SK-N-SH (cell line): ENCODE data around the gene ABCB6. TPM values are rescaled to one million over a fixed set of nuclear protein-coding genes. Genes with fewer than 3 reads are reported as not detected.

Experiments
- CTCF ChIA-PET: fragments of 300-600, 350-600 bp; formaldehyde crosslinking; extraction: SDS; loops from one replicate; lab custom pipeline; 2021; lab: Yijun Ruan, JAX
- POLR2A ChIA-PET: fragments of 350-600 bp; sonication (Branson Sonifier 250); formaldehyde crosslinking; extraction: SDS; loops from one replicate; lab custom pipeline; 2020; ENCODE audit warnings: antibody characterized with exemption, inconsistent platforms; lab: Yijun Ruan, JAX
- DNase-seq: peaks from one replicate; pipeline ENCODE4 v3.0.0; 2012
- H2AFZ ChIP-seq: fragments of 200-600 bp; sonication (generic); 2 replicates; pipeline ENCODE4 v1.8.1; 2016; ENCODE audit warnings: antibody characterized with exemption, mild to moderate bottlenecking, low read depth
- H3F3A ChIP-seq: fragments of 200-600 bp; sonication (generic); replicated peaks from 2 replicates; pipeline ENCODE3; 2016; ENCODE audit warnings: antibody characterized with exemption, mild to moderate bottlenecking; ENCODE audit not compliant: insufficient read depth
- H3K27ac ChIP-seq, 2 experiments: fragments of 200-500 bp in 1 of 2; fragments of 200-600 bp in 1 of 2; sonication (Bioruptor generic) in 1 of 2; sonication (generic), shearing (Covaris generic) in 1 of 2; 2 replicates each; pipeline versions ENCODE4 v1.5.1 to v1.6.1; 2014 to 2016; ENCODE audit warnings: low read depth in 2 of 2, inconsistent platforms in 1 of 2, low read length in 1 of 2, mild to moderate bottlenecking in 1 of 2, mixed read lengths in 1 of 2
- H3K27me3 ChIP-seq: fragments of 200-600 bp; sonication (generic), shearing (Covaris generic); 2 replicates; pipeline ENCODE4 v1.6.1; 2016; ENCODE audit warnings: mixed run types; ENCODE audit not compliant: insufficient read depth
- H3K36me3 ChIP-seq, 2 experiments: fragments of 200-500 bp in 1 of 2; fragments of 200-600 bp in 1 of 2; sonication (Bioruptor generic) in 1 of 2; sonication (generic) in 1 of 2; replicated peaks in 1 of 2; 2 replicates each; pipeline versions ENCODE3 to v1.5.1; 2014 to 2016; ENCODE audit warnings: low read length in 1 of 2, mild to moderate bottlenecking in 1 of 2; ENCODE audit not compliant: insufficient read depth in 2 of 2, control insufficient read depth in 1 of 2
- H3K4me1 ChIP-seq, 2 experiments: fragments of 200-500 bp in 1 of 2; fragments of 200-600 bp in 1 of 2; sonication (Bioruptor generic) in 1 of 2; sonication (generic), shearing (Covaris generic) in 1 of 2; 2 replicates each; pipeline versions ENCODE4 v1.5.1 to v1.6.1; 2014 to 2016; ENCODE audit warnings: low read depth in 1 of 2, low read length in 1 of 2, mixed run types in 1 of 2; ENCODE audit not compliant: insufficient read depth in 2 of 2, control insufficient read depth in 1 of 2
- H3K4me2 ChIP-seq: fragments of 200-600 bp; sonication (generic), shearing (Covaris generic); 2 replicates; pipeline ENCODE4 v1.6.1; 2017; ENCODE audit warnings: mixed run types
- H3K4me3 ChIP-seq, 2 experiments: fragments of 200-500 bp in 1 of 2; fragments of 200-600 bp in 1 of 2; sonication (Bioruptor generic) in 1 of 2; sonication (generic), shearing (Covaris generic) in 1 of 2; 2 replicates each; pipeline versions ENCODE4 v1.5.1 to v1.8.1; 2014 to 2016; ENCODE audit warnings: low read depth in 2 of 2, inconsistent platforms in 1 of 2, low read length in 1 of 2, mild to moderate bottlenecking in 1 of 2, mixed read lengths in 1 of 2, moderate library complexity in 1 of 2
- H3K79me2 ChIP-seq: fragments of 200-600 bp; sonication (generic); 2 replicates; pipeline ENCODE4 v1.8.1; 2017; ENCODE audit warnings: mild to moderate bottlenecking; ENCODE audit not compliant: insufficient read depth
- H3K9ac ChIP-seq: fragments of 200-600 bp; sonication (generic); 2 replicates; pipeline ENCODE4 v1.6.1; 2017; ENCODE audit warnings: mixed run types
- H3K9me2 ChIP-seq: fragments of 200-600 bp; sonication (generic); 2 replicates; pipeline ENCODE4 v1.6.1; 2017; ENCODE audit warnings: mixed run types
- H3K9me3 ChIP-seq: fragments of 200-600 bp; sonication (generic); 2 replicates; pipeline ENCODE4 v1.6.1; 2017; ENCODE audit warnings: mixed run types, mild to moderate bottlenecking, moderate library complexity
- H4K20me1 ChIP-seq: fragments of 200-600 bp; sonication (generic); 2 replicates; pipeline ENCODE4 v1.6.1; 2017; ENCODE audit warnings: mild to moderate bottlenecking, mixed run types; ENCODE audit not compliant: insufficient read depth
- EP300 ChIP-seq, 2 experiments: IDR thresholded peaks; 2 replicates each; pipeline versions ENCODE4 v1.4.0 to v1.6.1; 2012; ENCODE audit warnings: borderline replicate concordance in 1 of 2, low read depth in 1 of 2, low read length in 1 of 2
- FOXM1 ChIP-seq: IDR thresholded peaks from 2 replicates; pipeline ENCODE4 v1.4.0; 2012; ENCODE audit warnings: low read depth, mild to moderate bottlenecking
- GABPA ChIP-seq: IDR thresholded peaks from 2 replicates; pipeline ENCODE4 v1.4.0; 2012; ENCODE audit warnings: low read depth, mild to moderate bottlenecking
- GATA2 ChIP-seq: sonication (generic); formaldehyde crosslinking; IDR thresholded peaks from 2 replicates; pipeline ENCODE4 v1.5.0; 2020; ENCODE audit warnings: mild to moderate bottlenecking, missing genetic modification reagents
- JUND ChIP-seq: IDR thresholded peaks from 2 replicates; pipeline ENCODE4 v1.4.0; 2012
- MEF2A ChIP-seq: IDR thresholded peaks from 2 replicates; pipeline ENCODE4 v1.4.0; 2012; ENCODE audit warnings: low read depth, borderline replicate concordance
- NFIC ChIP-seq: IDR thresholded peaks from 2 replicates; pipeline ENCODE4 v1.4.0; 2012; ENCODE audit warnings: borderline replicate concordance
- POLR2AphosphoS5 ChIP-seq: IDR thresholded peaks from 2 replicates; pipeline ENCODE4 v1.6.1; 2012; ENCODE audit warnings: low read depth, low read length
- RCOR1 ChIP-seq: fragments of 150-350 bp; IDR thresholded peaks from 2 replicates; pipeline ENCODE4 v1.6.1; 2017; ENCODE audit warnings: antibody characterized with exemption, low read length
- RXRA ChIP-seq: IDR thresholded peaks from 2 replicates; pipeline ENCODE4 v1.4.0; 2012; ENCODE audit warnings: low read depth, mild to moderate bottlenecking, borderline replicate concordance
- SMC3 ChIP-seq: IDR thresholded peaks from 2 replicates; pipeline ENCODE4 v1.6.1; 2012; ENCODE audit warnings: low read depth, low read length, improper control_type of control experiment
- TAF1 ChIP-seq: IDR thresholded peaks from 2 replicates; pipeline ENCODE4 v1.6.1; 2012; ENCODE audit warnings: low read depth, mild to moderate bottlenecking, low read length, moderate library complexity, borderline replicate concordance
- WGBS: methylation state at CpG from one replicate; pipeline ENCODE4 v1.1.6; 2017; ENCODE audit warnings: low lambda C conversion rate; 5-methylcytosine and 5-hydroxymethylcytosine counted together
- polyA plus RNA-seq, 3 experiments: library from polyadenylated mRNA; depleted of rRNA; stranded (reverse); fragments of >200 nt; gene quantifications; 2 replicates each; pipeline ENCODE4 v1.2.3, GENCODE V29; 2012
- TF ChIP-seq, protein P1 (sequence below): fragments of 150-350 bp; IDR thresholded peaks from 2 replicates; pipeline ENCODE4 v1.6.1; 2016; ENCODE audit warnings: mild to moderate bottlenecking, low read depth, low read length
- TF ChIP-seq, protein P2 (sequence below): IDR thresholded peaks from 2 replicates; pipeline ENCODE4 v1.4.0; 2012; ENCODE audit warnings: low read depth, borderline replicate concordance
- TF ChIP-seq, protein P3 (sequence below): IDR thresholded peaks from 2 replicates; pipeline ENCODE4 v1.4.0; 2012; ENCODE audit warnings: low read depth, borderline replicate concordance

ABCB6 gene
- polyA plus RNA-seq, 1 of the 3 experiments (the other 2 are of a cell fraction): 27.4 TPM

DNA sequence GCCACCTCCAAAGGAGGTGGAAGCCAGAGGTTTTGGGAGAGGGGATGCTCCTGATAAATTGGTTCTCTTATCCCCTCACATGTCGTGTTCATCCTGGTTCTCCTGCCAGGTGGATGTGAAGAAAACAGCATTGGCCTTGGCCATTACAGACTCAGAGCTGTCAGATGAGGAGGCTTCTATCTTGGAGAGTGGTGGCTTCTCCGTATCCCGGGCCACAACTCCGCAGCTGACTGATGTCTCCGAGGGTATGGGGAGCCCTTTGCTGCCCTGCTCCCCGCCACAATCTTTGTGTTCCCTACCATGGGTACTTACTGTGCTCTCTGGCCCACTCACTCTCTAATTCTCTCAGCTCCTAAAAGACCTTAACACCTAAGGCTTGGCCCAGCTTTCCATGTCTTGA is 37.2 kb downstream of the ABCB6 start:
- peaks cover 10% of the 10 kb centered on the region for H4K20me1 ChIP-seq
- H3K4me3 ChIP-seq: no peak overlapping the region
- H3F3A ChIP-seq: peaks cover 17% of the 10 kb centered on the region
- WGBS: 90% methylated on average over 6 of the region's 6 CpGs
- no peak overlapping the region for H3K4me2 ChIP-seq
- TF ChIP-seq EP300 (IDR thresholded peaks at IDR 0.05; ENCODE audit: borderline replicate concordance in 1 of 2, low read depth in 1 of 2, low read length in 1 of 2) (no peak), SMC3 (no peak), NFIC (no peak), RCOR1 (no peak), JUND (no peak), RXRA (no peak), GATA2 (CRISPR knock-in tag) (no peak), FOXM1 (no peak)
- TF ChIP-seq, protein P1, sequence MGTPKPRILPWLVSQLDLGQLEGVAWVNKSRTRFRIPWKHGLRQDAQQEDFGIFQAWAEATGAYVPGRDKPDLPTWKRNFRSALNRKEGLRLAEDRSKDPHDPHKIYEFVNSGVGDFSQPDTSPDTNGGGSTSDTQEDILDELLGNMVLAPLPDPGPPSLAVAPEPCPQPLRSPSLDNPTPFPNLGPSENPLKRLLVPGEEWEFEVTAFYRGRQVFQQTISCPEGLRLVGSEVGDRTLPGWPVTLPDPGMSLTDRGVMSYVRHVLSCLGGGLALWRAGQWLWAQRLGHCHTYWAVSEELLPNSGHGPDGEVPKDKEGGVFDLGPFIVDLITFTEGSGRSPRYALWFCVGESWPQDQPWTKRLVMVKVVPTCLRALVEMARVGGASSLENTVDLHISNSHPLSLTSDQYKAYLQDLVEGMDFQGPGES: no peak
- TF ChIP-seq, protein P2, sequence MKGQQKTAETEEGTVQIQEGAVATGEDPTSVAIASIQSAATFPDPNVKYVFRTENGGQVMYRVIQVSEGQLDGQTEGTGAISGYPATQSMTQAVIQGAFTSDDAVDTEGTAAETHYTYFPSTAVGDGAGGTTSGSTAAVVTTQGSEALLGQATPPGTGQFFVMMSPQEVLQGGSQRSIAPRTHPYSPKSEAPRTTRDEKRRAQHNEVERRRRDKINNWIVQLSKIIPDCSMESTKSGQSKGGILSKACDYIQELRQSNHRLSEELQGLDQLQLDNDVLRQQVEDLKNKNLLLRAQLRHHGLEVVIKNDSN: no peak
- TF ChIP-seq, protein P3, sequence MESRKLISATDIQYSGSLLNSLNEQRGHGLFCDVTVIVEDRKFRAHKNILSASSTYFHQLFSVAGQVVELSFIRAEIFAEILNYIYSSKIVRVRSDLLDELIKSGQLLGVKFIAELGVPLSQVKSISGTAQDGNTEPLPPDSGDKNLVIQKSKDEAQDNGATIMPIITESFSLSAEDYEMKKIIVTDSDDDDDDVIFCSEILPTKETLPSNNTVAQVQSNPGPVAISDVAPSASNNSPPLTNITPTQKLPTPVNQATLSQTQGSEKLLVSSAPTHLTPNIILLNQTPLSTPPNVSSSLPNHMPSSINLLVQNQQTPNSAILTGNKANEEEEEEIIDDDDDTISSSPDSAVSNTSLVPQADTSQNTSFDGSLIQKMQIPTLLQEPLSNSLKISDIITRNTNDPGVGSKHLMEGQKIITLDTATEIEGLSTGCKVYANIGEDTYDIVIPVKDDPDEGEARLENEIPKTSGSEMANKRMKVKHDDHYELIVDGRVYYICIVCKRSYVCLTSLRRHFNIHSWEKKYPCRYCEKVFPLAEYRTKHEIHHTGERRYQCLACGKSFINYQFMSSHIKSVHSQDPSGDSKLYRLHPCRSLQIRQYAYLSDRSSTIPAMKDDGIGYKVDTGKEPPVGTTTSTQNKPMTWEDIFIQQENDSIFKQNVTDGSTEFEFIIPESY: no peak
- H3K27ac ChIP-seq: no peak overlapping the region
- H3K9me2 ChIP-seq: no peaks in the 10 kb centered on the region
- peaks cover 27% of the 10 kb centered on the region for H3K79me2 ChIP-seq
- peaks cover 50 to 52% of the 10 kb centered on the region in 2 experiments for H3K36me3 ChIP-seq
- H3K9me3 ChIP-seq: no peaks in the 10 kb centered on the region
- H2AFZ ChIP-seq: no peak overlapping the region
- ChIA-PET CTCF (interaction anchor here (0.6 to 3.8 kb wide), 7 partner anchors 11 to 186 kb away, joined by 3 to 12 read pairs (median 4); partner anchors contain the start of gene SLC23A3), POLR2A (no interaction called here)
- no peak for DNase-seq
- no peaks in the 10 kb centered on the region for H3K27me3 ChIP-seq
- peaks cover 0 to 9% of the 10 kb centered on the region in 2 experiments; a peak in 2 of 4 replicates for H3K4me1 ChIP-seq
- H3K9ac ChIP-seq: no peak overlapping the region

DNA sequence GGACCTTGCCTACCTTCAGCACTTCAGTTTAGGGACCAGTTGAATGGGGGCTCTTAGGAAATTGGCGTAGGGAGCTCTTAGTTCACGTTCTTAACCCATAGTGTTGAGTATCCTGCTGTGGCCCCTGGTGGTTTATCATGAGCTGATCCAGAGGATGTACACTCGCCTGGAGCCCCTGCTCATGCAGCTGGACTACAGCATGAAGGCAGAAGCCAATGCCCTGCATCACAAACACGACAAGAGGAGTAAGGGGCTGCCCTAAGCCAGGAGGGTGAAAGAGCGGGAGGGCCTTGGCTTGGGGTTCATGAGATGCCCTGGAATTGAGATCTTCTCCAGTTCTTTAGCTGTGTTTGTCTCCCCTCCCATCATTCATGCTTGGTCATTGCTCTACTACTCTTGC is 37.8 kb downstream of the ABCB6 start:
- Histone ChIP-seq H3K9me2 (no peaks in the 10 kb centered on the region), H3K27ac (no peak overlapping the region), H3F3A (peaks cover 17% of the 10 kb centered on the region), H3K9me3 (no peaks in the 10 kb centered on the region), H4K20me1 (peaks cover 10% of the 10 kb centered on the region), H2AFZ (no peak overlapping the region), H3K4me1 (peaks cover 0 to 12% of the 10 kb centered on the region in 2 experiments; a peak in 2 of 4 replicates), H3K9ac (no peak overlapping the region), H3K79me2 (peaks cover 32% of the 10 kb centered on the region), H3K4me2 (no peak overlapping the region), H3K4me3 (no peak overlapping the region), H3K27me3 (no peaks in the 10 kb centered on the region), H3K36me3 (peaks cover 46 to 52% of the 10 kb centered on the region in 2 experiments)
- TF ChIP-seq GATA2 (CRISPR knock-in tag): no peak
- no peak for TF ChIP-seq MEF2A
- TF ChIP-seq POLR2AphosphoS5: no peak
- no peak for TF ChIP-seq TAF1
- no peak for TF ChIP-seq GABPA
- DNase-seq: no peak
- POLR2A ChIA-PET: no interaction called here
- WGBS: 95% methylated on average over 5 of the region's 5 CpGs
- CTCF ChIA-PET: interaction anchor here (0.6 to 3.8 kb wide), 8 partner anchors 10 to 186 kb away, joined by 3 to 12 read pairs (median 4); partner anchors contain the start of gene SLC23A3
